Stomach smooth muscle (tissue), 2 donors: Measurements from ENCODE around the gene SLC9A9.

Source experiments
- H3K27ac ChIP-seq: one replicate; pipeline ENCODE4 v1.7.0; 2013; ENCODE audit warnings: mild to moderate bottlenecking, low read length, inconsistent platforms
- H3K27me3 ChIP-seq, 2 donors: one replicate each; pipeline ENCODE4 v1.7.0; 2013; ENCODE audit warnings: low read length in 2 of 2; ENCODE audit not compliant: insufficient read depth in 2 of 2, control insufficient read depth in 1 of 2
- H3K36me3 ChIP-seq, 2 donors: one replicate each; pipeline ENCODE4 v1.7.0; 2013; ENCODE audit warnings: low read length in 2 of 2; ENCODE audit not compliant: control insufficient read depth in 2 of 2, insufficient read depth in 2 of 2
- H3K4me1 ChIP-seq: one replicate; pipeline ENCODE4 v1.7.0; 2013; ENCODE audit warnings: low read length; ENCODE audit not compliant: control insufficient read depth, insufficient read depth
- H3K4me3 ChIP-seq, 2 donors: one replicate each; pipeline ENCODE4 v1.7.0; 2013; ENCODE audit warnings: low read length in 2 of 2
- H3K9ac ChIP-seq, 2 donors: one replicate each; pipeline ENCODE4 v1.7.0; 2013; ENCODE audit warnings: low read length in 2 of 2, mild to moderate bottlenecking in 1 of 2
- H3K9me3 ChIP-seq, 2 donors: one replicate each; pipeline ENCODE4 v1.7.0; 2013; ENCODE audit warnings: low read length in 2 of 2; ENCODE audit not compliant: control insufficient read depth in 2 of 2
- donor health status: healthy.
- donor health status: Pancreatic carcinoma.

The SLC9A9 gene

GRCh38 chr3:143311096-143311495 is 537.2 kb downstream of the SLC9A9 start:
- Histone ChIP-seq H3K4me1 (peaks cover 2% of the 10 kb centered on the region), H3K27ac (no peak overlapping the region), H3K9me3 (no peaks in the 10 kb centered on the region), H3K4me3 (no peak overlapping the region), H3K9ac (no peak overlapping the region), H3K27me3 (no peaks in the 10 kb centered on the region), H3K36me3 (no peaks in the 10 kb centered on the region)

DNA sequence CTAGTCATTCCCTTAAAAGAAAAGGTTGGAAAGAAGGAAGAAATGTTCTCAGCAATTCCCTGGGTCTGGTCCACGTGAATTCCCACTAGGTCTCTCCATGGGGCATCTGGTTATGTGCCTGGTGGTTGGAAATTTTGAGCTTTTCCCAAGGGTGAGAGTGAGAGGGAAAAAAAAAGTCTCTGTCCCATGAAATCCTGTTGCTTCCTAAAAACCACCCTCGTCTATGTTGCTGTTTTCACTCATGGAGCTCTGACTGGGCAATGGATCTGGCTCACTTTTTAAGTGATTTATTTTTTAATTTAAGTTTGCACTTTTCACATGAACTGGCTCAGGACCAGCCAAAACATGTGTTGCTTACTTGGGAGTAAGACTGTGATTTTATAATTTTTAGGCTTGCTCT is 538.6 kb downstream of the SLC9A9 start:
- Histone ChIP-seq H3K4me3 (no peak overlapping the region), H3K36me3 (no peaks in the 10 kb centered on the region), H3K9ac (no peak overlapping the region), H3K27ac (no peak overlapping the region), H3K27me3 (no peaks in the 10 kb centered on the region), H3K4me1 (peaks cover 2% of the 10 kb centered on the region), H3K9me3 (no peaks in the 10 kb centered on the region)

DNA sequence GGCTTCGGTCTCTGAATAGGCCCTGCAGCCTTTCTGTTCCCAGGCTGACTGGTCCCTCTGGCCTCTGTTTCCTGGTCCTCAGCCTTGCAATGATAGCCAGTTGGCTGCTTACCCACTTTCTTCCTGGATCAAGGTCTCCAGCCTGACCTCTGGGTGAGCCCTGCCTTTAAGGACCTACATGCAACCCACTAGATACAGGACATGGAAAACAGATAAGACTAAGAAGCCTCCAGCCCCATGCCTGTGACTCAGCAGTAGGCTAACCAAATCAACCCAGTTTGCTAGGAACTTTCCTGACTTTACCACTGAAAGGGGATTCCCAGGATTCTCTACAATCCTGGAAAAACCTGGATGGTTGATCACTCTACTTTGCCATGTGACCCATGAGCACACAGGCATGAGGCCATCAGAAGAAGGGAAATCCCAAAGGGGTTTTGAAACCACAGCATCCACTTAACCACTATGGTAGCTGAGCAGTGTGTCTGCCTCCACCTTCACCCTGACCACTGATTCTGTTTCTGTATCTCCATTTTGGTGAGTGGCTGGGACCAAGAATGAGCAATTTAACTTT is 540.6 kb downstream of the SLC9A9 start:
- H3K27me3 ChIP-seq, result no peaks in the 10 kb centered on the region
- no peaks in the 10 kb centered on the region for H3K9me3 ChIP-seq
- H3K4me3 ChIP-seq, result no peak overlapping the region
- peaks cover 2% of the 10 kb centered on the region for H3K4me1 ChIP-seq
- no peak overlapping the region for H3K9ac ChIP-seq
- no peak overlapping the region for H3K27ac ChIP-seq
- no peaks in the 10 kb centered on the region for H3K36me3 ChIP-seq

- Histone ChIP-seq H3K4me1 (peaks cover 2% of the 10 kb centered on the region), H3K9me3 (no peaks in the 10 kb centered on the region)
These were observed 541.9 kb downstream of the SLC9A9 start for GRCh38 chr3:143306407-143306806.

GRCh38 chr3:143302638-143303171 is 545.6 kb downstream of the SLC9A9 start:
- Histone ChIP-seq H3K27ac (no peak overlapping the region), H3K36me3 (no peaks in the 10 kb centered on the region), H3K27me3 (no peaks in the 10 kb centered on the region), H3K9me3 (no peaks in the 10 kb centered on the region), H3K9ac (no peak overlapping the region), H3K4me1 (peaks cover 1% of the 10 kb centered on the region), H3K4me3 (no peak overlapping the region)

More at GRCh38 chr3:143306407-143306806, 541.9 kb downstream of the SLC9A9 start:
- H3K36me3 ChIP-seq, result no peaks in the 10 kb centered on the region
- no peak overlapping the region for H3K9ac ChIP-seq
- no peak overlapping the region for H3K27ac ChIP-seq
- no peaks in the 10 kb centered on the region for H3K27me3 ChIP-seq
- no peak overlapping the region for H3K4me3 ChIP-seq

- H3K4me1 ChIP-seq, result no peaks in the 10 kb centered on the region
These were observed 547.0 kb downstream of the SLC9A9 start for GRCh38 chr3:143301031-143301901.

DNA sequence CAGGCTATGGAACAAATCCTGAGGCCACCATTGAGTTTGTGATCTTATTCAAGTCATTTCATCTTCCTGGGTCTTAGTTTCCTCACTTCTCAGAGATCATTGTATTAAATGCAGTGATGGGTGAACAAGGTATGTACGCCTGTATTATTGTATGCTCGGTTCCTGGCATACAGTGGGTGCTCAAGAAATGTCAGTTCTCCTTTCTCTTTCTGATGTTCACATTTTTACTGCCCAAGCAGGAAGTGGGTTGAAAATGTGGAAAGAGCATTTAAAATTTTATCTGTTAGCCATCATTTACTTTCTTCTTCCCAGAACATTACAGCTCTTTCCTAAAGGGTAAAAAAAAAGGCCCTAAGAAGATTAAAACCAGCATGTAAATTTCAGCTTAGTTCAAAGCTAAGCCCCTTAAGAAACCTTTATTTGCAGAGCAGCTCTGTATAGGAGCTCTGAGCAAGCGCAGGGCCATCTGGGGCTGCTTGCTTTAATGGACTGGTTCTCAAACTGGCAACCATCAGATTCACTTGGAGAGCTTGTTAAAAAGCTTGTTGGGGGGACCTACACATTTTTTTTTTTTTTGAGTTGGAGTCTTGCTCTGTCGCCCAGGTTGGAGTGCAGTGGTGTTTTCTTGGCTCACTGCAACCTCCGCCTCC is 549.3 kb downstream of the SLC9A9 start:
- Histone ChIP-seq H3K27ac (no peak overlapping the region), H3K9ac (no peak overlapping the region), H3K4me1 (no peaks in the 10 kb centered on the region), H3K27me3 (no peaks in the 10 kb centered on the region), H3K4me3 (no peak overlapping the region), H3K36me3 (no peaks in the 10 kb centered on the region), H3K9me3 (no peaks in the 10 kb centered on the region)

More at GRCh38 chr3:143301031-143301901, 547.0 kb downstream of the SLC9A9 start:
- Histone ChIP-seq H3K9ac (no peak overlapping the region), H3K4me3 (no peak overlapping the region), H3K36me3 (no peaks in the 10 kb centered on the region), H3K27me3 (no peaks in the 10 kb centered on the region), H3K9me3 (no peaks in the 10 kb centered on the region), H3K27ac (no peak overlapping the region)

GRCh38 chr3:143298380-143298779 is 549.9 kb downstream of the SLC9A9 start:
- Histone ChIP-seq H3K9me3 (no peaks in the 10 kb centered on the region), H3K4me3 (no peak overlapping the region), H3K36me3 (no peaks in the 10 kb centered on the region), H3K27me3 (no peaks in the 10 kb centered on the region), H3K27ac (no peak overlapping the region), H3K9ac (no peak overlapping the region), H3K4me1 (no peaks in the 10 kb centered on the region)

- no peak overlapping the region for H3K9ac ChIP-seq
- H3K4me1 ChIP-seq, result no peaks in the 10 kb centered on the region
- H3K27ac ChIP-seq, result no peak overlapping the region
- H3K4me3 ChIP-seq, result no peak overlapping the region
- no peaks in the 10 kb centered on the region for H3K27me3 ChIP-seq
- no peaks in the 10 kb centered on the region for H3K36me3 ChIP-seq
- no peaks in the 10 kb centered on the region for H3K9me3 ChIP-seq
These were observed 552.8 kb downstream of the SLC9A9 start for GRCh38 chr3:143295201-143296080.

DNA sequence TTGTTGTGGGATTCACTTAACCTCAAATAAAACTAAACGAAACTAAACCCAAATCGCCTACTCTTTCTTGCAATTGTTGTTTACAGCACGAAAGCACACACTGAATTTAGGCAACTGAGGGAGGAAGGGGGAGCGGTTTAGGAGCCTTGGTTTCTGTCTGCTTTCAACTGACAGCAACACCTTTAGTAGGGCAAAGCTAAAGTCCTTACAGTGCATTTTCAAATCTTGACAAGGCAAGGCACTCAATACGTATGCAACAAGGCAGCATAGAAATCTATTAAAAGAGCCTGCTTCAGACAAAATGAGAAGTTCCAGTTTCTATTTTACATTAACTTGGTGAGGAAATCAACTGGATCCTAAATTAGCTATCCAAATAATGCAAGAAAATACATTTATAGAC is 554.1 kb downstream of the SLC9A9 start:
- H3K36me3 ChIP-seq, result no peaks in the 10 kb centered on the region
- H3K9ac ChIP-seq, result no peak overlapping the region
- no peak overlapping the region for H3K27ac ChIP-seq
- H3K9me3 ChIP-seq, result no peaks in the 10 kb centered on the region
- H3K4me3 ChIP-seq, result no peak overlapping the region
- no peaks in the 10 kb centered on the region for H3K27me3 ChIP-seq
- H3K4me1 ChIP-seq, result no peaks in the 10 kb centered on the region
